ENCODE data around the gene CHAT.

The CHAT gene

DNA sequence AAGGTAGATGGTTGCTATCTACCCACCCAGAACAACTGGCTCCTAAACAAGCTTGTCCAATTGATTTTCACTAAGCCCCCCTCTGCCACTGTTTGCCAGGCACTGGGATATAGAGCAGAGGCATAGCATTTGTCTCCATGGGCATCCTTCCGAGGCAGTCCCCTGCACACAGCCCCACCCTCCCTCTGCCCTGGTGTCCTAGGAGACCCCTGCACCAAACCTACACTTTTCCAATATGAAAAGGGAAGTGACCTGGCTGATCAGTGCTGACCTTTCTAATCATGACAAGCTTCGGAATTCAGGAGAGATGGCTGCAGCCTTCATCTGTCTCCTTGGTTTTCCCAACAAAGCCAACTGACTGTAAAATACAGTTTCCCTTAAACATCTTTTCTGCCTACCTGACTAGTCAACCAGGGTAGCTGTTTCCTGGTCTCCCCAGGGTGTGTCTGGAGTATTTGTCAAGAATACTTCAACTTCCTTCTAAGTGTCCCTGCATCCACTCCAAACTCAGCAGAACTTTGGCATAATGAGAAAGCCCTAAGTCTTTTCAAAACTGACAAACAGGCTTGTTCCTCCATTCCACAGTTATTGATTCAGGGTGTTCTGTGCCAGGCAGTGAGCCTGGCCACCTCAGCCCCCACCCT, 11.3 kb upstream of the CHAT start:
- no peak for DNase-seq (ENCODE audit: low spot score)
- TF ChIP-seq, protein P1, sequence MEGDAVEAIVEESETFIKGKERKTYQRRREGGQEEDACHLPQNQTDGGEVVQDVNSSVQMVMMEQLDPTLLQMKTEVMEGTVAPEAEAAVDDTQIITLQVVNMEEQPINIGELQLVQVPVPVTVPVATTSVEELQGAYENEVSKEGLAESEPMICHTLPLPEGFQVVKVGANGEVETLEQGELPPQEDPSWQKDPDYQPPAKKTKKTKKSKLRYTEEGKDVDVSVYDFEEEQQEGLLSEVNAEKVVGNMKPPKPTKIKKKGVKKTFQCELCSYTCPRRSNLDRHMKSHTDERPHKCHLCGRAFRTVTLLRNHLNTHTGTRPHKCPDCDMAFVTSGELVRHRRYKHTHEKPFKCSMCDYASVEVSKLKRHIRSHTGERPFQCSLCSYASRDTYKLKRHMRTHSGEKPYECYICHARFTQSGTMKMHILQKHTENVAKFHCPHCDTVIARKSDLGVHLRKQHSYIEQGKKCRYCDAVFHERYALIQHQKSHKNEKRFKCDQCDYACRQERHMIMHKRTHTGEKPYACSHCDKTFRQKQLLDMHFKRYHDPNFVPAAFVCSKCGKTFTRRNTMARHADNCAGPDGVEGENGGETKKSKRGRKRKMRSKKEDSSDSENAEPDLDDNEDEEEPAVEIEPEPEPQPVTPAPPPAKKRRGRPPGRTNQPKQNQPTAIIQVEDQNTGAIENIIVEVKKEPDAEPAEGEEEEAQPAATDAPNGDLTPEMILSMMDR (IDR thresholded peaks at IDR 0.05; ENCODE audit: extremely low read depth, missing control alignments), result no peak

GRCh38 chr10:49605216-49605938, 8.5 kb upstream of the CHAT start:
- TF ChIP-seq, protein P1 (IDR thresholded peaks at IDR 0.05; ENCODE audit: extremely low read depth, missing control alignments), result no peak
- no peak for DNase-seq (ENCODE audit: low spot score)

- TF ChIP-seq, protein P1 (IDR thresholded peaks at IDR 0.05; ENCODE audit: extremely low read depth, missing control alignments), result no peak
- DNase-seq (ENCODE audit: low spot score), result no peak
These were observed 7.8 kb upstream of the CHAT start for GRCh38 chr10:49605939-49606509.

DNA sequence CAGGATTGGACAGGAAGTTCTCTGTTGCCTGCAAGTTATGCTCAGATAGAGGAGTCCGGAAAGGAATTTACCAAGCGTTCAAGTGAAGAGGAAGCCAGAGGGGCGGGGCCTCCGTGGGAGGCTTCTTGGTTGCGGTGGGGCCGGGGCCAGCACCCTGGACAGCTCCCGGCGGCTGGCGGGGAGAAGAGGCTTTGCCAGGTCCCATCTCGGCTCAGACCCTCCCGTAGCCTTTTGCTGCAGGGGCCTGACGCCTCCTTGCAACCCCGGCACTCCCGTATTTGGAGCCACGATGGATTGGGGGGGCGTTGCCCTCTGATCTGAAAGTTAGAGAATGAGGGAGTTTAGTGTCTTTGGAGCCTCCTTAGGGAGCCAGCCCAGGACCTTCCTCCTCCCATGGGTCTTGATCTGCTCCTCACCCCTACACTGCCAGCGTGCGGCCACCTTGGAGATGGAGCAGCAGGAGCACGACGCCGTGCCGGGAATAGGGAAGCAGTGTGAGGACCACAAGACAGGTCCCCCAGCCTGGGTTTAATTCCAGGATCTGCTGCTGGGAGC, 6.8 kb upstream of the CHAT start:
- peak; percentile 90 for DNase-seq (ENCODE audit: low spot score)
- TF ChIP-seq, protein P1 (IDR thresholded peaks at IDR 0.05; ENCODE audit: extremely low read depth, missing control alignments), result no peak

- TF ChIP-seq, protein P1 (IDR thresholded peaks at IDR 0.05; ENCODE audit: extremely low read depth, missing control alignments), result no peak
- no peak for DNase-seq (ENCODE audit: low spot score)
These were observed 5.5 kb upstream of the CHAT start for GRCh38 chr10:49608166-49609005.

DNA sequence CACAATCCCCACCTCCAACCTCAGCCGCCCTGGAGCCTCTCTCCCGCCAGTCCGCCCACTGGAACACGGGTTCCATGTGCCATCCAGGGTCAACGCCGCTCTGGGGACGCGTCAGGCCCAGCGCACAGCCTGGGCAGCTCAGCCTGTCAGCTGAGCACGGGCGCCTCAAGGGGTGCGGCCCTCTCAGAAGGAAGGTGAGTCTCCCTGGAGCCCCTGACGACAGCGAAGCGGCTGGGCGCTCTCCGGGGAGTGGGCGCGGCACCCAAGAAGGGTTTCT, 4.9 kb upstream of the CHAT start:
- TF ChIP-seq, protein P1 (IDR thresholded peaks at IDR 0.05; ENCODE audit: extremely low read depth, missing control alignments), result no peak
- no peak for DNase-seq (ENCODE audit: low spot score)
